HG03175 (cell line): Measurements from ENCODE around the gene LSAMP.

Experiments
- ATAC-seq: cut with Tn5 transposase; IDR thresholded peaks from one replicate; pipeline ENCODE4 v1.9.1; 2021; ENCODE audit warnings: mild to moderate bottlenecking, moderate library complexity; ENCODE audit not compliant: unreplicated experiment

LSAMP gene

DNA sequence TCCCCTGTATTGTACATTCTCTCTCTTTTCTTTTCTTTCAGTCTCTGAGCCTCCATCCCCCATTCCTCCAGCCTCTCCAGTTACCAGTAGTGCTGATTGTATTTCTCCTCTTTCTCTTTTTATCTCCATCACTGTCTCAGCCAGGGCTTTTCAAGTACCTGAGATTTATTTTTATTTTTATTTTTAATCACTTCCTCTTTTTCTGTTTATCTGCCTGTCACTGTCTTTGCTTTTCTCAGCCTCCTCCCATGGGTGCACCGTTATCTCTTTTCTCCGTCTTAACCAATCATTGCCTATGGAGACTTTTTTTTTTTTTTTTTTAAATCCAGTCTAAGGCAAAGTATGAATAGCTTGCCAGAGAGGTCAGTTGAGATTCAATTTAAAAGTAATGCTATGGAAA, 462.7 kb downstream of the LSAMP start:
- no peak for ATAC-seq

- no peak for ATAC-seq
Observed at GRCh38 chr3:115982108-115982507, 463.2 kb downstream of the LSAMP start.

DNA sequence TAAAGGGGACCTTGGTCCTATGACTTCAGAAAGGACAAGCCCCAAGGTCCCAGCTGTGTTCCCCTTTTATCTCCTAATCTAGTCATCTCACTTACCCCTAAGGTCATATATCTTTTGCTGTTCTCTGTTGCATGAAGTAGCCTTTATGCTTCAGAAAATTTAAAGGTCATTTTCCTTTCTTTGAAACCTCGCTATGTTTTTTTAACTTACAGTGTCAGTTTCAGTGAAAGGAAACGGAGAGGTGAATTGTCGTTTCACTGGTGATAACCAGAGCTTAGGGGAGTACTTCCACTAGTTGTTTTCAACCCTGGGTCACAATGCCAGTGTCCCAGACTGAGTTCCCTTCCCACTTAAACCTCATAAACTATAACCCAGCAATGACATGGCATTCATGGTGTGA, 464.6 kb downstream of the LSAMP start:
- peak; percentile 42 for ATAC-seq

- ATAC-seq, result no peak
Observed at GRCh38 chr3:115977866-115978265, 467.4 kb downstream of the LSAMP start.

- no peak for ATAC-seq
Observed at GRCh38 chr3:115975796-115976195, 469.5 kb downstream of the LSAMP start.

GRCh38 chr3:115975353-115975752, 469.9 kb downstream of the LSAMP start:
- ATAC-seq, result no peak

DNA sequence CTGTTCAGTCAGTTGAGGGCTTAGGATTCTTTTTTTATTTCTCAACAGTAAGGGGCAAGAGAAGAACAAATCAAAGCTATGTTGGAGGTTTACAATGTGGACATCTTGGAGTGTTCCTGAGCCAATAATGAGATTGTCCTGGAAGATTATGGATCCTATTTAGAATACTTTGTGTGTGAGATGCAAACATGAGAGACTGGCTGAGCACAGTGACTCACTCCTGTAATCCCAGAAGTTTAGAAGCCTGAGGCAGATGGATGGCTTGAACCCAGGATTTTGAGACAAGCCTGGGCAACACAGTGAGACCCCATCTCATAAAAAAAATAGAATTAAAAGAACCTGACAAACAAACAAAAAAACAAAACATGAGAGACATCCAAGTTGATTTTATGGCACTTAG, 470.3 kb downstream of the LSAMP start:
- no peak for ATAC-seq

GRCh38 chr3:115968871-115969270, 476.4 kb downstream of the LSAMP start:
- no peak for ATAC-seq

DNA sequence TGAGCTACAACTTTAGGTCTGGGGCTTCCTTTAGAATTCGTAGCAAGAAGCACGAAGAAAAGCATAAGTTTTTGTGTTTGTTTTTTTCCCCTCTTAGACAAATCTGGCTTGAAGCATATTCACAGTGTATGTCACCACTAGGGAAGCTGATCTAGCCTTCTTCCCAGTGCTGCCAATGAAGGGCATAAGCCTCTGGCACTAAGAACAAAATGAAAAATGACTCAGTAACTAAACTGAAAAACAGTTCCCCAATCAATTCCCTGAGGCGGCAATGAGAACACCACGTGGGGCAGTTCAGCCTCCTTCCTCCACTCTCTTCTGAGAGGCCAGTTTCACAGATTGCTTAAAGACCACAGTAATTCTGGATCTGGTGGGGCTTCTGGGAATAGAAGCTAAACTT, 483.9 kb downstream of the LSAMP start:
- ATAC-seq, result no peak

DNA sequence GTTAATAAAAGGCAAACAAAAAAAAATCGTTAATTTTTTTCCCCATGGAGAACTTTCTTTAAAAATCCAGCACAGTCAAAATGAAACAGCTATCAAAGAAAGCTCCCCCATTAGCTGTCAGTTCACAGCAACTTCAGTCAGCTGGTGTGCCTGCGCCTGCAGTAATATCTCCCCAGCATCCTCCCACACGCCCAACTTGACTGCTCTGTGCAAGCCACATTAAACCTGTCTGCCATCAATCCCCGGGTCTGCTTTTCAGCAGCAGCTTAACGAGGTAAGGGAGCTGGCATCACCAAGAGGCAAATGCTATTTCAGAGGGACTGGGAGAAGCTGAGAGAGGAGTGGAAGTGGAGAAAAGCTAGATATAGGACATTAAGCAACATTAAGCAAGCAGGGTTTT, 484.5 kb downstream of the LSAMP start:
- peak; percentile 57 for ATAC-seq

GRCh38 chr3:115958526-115958925, 486.8 kb downstream of the LSAMP start:
- no peak for ATAC-seq

DNA sequence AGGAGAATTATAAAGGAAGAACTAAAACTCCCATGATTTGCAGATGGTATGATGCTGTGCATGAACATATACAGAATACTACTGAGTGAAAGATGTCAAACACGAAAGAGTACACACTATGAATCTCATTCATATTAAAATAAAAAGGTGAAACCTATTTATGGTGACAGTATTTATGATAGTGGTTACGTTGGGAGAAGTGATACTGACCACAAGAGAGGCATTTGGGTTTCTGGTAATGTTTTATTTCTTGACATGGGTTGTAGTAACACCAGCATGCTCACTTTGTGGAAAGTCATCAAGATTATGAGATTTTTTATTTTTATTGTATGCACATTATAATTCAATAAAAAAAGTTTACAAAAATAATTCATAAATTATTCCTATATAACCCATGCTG, 498.0 kb downstream of the LSAMP start:
- no peak for ATAC-seq

- peak; percentile 69 for ATAC-seq
Observed at GRCh38 chr3:115943579-115943978, 501.7 kb downstream of the LSAMP start.

- ATAC-seq, result no peak
Observed at GRCh38 chr3:115937054-115937453, 508.2 kb downstream of the LSAMP start.

DNA sequence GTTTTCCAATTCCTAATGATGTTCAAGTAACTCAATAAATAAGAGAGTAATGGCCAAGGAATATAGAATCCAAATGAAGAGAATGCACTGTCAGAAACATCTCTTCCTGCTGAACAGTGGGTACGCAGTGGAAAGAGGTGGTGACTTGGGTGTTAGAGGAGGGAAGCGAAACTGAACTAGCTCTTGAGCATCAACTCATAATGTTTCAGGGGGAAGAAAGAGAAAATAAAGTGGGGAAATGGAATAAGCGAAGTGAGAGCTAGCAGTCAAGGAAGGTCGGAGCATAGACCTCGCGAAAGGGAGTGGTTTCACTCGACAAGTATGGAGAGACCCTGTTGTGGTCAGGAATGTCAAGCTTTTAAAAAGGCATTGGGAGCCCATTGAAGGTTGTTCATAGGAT, 512.5 kb downstream of the LSAMP start:
- ATAC-seq, result peak; percentile 43

DNA sequence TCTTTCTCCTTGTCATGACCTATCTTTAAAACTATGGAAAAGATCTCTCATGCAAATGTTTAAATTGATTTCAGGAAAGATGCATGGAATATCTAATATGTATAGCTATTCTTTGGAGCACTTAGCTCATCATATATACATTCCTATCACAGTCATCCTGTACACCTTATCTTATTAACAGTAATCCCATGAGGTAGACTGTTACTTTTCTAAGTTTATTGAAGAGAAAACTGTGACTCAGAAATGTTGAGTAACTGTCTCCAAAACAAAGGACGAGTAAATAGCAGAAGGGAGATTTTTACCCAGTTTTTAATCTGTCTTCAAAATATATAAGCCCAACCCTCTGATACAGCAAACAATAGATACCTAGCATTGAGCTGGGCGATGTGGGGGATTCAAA, 513.7 kb downstream of the LSAMP start:
- no peak for ATAC-seq

DNA sequence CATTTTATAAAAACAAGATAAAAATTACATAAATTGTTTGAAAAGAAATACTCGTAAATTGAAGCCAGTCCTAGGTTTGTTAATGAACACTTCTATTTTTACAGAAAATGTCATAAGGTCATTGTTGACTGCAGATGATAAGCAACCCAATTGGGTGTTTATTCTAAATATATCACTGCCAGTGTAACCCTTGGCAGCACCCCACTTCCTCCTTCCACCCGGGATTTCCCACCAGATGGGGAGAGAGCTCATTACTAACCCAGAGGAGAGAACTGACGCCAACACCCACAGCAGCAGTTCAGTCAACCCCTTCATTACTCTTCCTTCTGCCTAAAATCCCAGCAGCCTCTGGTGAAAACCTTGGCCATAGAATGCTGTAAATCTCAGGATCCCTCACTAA, 514.4 kb downstream of the LSAMP start:
- ATAC-seq, result no peak

DNA sequence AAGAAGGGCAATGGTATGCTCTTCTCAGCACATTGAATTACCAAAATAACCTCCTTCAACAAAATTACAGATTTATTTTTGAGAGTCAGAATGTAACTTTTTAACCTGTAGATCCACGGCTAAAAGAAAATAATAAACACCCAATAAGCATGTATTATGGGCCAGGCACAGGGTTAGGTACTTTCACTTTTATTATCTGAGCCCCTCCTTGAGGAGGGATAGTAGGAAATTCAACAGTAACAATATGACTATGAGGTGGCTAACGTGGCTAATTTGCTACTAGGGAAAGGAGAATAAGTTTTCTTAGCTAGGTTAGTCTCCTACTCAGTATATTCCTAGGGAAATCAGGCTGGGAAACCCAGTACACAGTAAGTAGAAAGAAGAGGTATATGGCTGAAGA, 515.1 kb downstream of the LSAMP start:
- no peak for ATAC-seq

DNA sequence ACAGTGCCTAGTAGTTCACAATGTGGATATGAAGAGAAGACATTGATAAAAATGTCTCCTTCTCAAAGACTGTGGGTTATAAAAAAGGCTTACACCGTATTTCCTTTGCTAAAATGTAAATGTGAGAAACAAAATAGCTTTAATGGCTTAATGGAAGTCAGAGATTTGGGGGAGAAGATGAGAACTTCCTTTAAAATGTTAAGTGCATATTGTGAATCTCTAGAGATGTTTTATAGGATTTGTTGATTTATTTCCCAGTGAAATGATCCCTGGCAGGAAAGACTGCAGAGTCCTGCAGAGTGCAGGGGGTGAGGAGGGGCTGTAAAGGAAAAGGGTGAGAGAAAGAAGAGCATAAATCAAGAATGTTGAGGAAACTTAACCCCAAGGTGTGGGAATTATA, 516.9 kb downstream of the LSAMP start:
- ATAC-seq, result no peak

- no peak for ATAC-seq
Observed at GRCh38 chr3:115927197-115927596, 518.1 kb downstream of the LSAMP start.

- ATAC-seq, result no peak
Observed at GRCh38 chr3:115922681-115923347, 522.5 kb downstream of the LSAMP start.

GRCh38 chr3:115921711-115922110, 523.6 kb downstream of the LSAMP start:
- ATAC-seq, result no peak

DNA sequence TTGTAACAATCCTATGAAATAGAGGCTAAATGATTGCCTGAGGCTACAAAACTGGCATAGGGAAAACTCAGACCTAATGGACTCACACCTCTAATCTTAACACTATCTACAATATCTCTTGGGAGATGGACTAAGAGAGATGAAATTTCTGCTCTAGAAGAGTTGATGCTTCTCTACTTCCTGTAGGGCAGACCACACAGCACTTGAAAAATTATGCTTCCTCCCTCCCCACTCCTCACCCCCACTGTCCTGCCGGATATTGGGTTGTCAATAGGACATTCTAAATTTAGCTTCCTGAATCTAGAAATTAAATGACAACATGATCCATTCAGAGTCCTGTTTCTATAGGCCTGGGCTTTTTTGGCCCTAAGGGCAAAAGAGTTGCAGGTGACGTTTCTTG, 526.4 kb downstream of the LSAMP start:
- no peak for ATAC-seq
